Left renal pelvis (tissue), 4 donors: Measurements from ENCODE around the gene TJAP1. TPM values are rescaled to one million over a fixed set of nuclear protein-coding genes. Genes with fewer than 3 reads are reported as not detected.
"Not testable (repeated sequence)": the region's sequence is repeated elsewhere in the genome, so short reads cannot be mapped to it uniquely, and the experiment has no call there.

ENCODE experiments used
- DNase-seq, 4 donors: peaks; one replicate each; pipeline ENCODE4 v3.0.0-alpha.2; 2013; ENCODE audit warnings: low read depth in 4 of 4, low spot score in 3 of 4
- polyA plus RNA-seq, 4 donors: library from polyadenylated mRNA; unstranded; fragments of 120-200 nt; gene quantifications; one replicate each; pipeline ENCODE4 v1.2.1, GENCODE V29; 2013; ENCODE audit not compliant: insufficient read length in 4 of 4

Gene TJAP1
- polyA plus RNA-seq, 4 donors = 26.5 to 46.5 (median 33.3) TPM

DNA sequence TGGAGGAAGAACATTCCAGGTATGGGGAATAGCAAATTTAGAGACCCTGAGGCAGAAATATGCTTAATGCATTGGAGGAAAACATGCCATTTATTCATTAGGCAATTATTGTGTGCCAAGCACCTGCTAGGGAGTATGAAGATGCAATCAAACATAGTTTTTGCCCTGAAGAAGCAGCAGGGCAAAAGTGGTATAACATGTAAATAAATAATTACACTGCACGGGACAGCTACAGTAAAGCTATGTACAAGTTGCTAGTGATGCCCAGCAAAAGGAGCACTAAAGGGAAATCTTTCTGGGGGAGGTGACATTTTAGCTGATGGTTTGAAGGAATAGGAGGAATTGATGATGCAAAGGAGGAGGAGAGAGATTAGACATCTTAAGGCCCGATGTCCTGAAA, 624 bp upstream of the TJAP1 start:
- no peak for DNase-seq

DNA sequence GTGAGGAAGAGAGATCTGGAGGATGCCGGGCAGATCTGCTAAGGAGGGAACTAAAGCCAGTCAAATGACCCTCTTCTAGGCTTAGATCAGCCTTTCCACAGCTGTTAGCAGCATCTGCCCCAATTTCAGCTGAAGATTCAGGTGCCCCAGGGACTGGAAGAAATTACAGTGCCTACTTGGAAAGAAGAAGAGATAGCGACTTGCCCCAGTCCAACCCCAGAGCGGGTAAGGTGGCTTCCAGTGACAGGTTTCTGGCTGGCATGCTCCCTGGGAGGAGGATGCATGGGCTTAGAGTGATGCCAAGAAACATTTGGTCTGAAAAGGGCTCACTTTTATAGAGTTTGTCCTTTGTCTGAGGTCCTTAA, 620 bp downstream of the TJAP1 start:
- DNase-seq = no peak

GRCh38 chr6:43481075-43481474, 3.7 kb downstream of the TJAP1 start:
- DNase-seq = no peak

DNA sequence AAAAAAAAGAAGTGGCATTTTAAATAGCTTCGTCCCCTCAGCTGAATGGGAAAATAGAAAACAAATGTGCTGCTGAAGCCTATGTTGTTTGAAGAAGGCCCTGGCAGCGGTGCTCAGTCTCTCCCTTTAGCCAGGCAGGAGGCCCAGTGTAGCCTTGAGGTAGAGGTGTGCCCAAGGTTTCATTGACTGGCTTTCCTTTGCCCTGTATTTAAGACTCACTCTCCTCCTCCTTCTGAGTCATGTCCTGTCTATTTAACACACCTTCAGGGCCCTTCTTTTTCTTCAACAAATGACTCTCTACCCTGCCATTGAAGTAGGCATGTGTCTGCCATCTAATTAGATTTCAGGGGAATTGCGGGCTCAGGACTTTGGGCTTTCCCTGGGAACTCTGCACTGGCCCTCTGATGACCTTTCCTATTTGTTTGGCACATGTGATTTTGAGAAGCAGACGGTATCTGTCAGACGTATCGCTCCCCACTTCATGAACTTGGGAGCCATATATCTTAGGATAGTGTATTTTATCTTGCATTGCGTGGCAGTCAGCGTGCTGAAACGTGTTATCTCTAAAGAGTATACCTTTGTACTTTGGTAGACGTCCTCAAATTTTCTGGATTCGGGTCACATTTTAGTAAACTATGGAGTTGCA, 4.3 kb downstream of the TJAP1 start:
- no peak for DNase-seq

DNA sequence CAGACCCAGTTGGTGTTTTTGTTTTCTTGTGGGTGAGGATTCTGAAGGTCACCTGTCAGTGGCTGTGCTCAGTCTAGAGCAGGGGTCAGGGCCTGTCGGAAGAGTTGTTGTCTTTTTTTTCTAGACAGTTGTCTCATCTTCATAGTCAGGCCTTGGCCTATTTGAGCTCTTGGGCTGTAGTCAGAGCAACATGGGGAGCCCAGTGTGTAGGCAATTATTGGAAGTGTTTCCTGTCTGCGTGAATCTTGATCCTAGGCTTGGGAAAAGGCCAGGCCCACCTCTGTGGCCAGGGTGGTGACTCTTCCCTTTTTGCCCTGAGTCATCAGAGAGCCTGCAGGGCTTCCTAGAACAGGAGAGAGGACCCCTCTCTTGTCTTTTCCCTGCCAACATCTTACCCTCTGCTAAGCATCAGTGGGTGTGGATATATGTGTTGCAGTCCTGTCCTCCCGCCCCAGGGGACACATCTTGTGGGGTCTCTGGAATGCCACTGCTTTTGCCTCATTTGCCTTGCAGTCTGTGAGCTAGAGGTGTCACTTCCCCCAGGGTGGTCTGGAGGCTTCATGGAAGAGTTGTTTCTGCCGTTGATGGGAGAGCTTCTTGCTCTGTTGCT, 11.4 kb downstream of the TJAP1 start:
- no peak for DNase-seq

GRCh38 chr6:43489277-43490072, 12.1 kb downstream of the TJAP1 start:
- DNase-seq = no peak

- no peak for DNase-seq
These were observed 13.2 kb downstream of the TJAP1 start for GRCh38 chr6:43490523-43490939.

- no peak for DNase-seq
These were observed 14.6 kb downstream of the TJAP1 start for GRCh38 chr6:43491750-43492661.

DNA sequence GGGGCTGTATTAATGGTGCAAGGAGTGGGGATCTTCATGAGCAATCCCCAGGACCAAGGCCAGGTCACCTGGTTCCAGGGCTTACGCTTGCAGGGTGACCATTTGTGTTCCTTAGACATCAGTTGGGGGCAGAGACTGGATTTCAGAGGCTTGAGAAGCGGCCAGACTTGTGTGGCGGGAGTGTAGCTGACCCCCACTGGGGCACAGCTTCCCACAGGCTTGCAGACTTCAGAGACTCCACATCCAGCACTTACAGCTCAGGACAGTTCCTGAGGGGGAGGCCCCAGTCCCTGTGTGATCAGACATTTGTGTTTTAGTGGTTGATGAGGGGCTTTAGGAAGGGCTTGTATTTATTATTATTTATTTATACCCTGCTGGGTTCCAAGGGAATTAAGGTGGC, 15.3 kb downstream of the TJAP1 start:
- DNase-seq = no peak

- DNase-seq = no peak
These were observed 15.9 kb downstream of the TJAP1 start for GRCh38 chr6:43493230-43493629.

DNA sequence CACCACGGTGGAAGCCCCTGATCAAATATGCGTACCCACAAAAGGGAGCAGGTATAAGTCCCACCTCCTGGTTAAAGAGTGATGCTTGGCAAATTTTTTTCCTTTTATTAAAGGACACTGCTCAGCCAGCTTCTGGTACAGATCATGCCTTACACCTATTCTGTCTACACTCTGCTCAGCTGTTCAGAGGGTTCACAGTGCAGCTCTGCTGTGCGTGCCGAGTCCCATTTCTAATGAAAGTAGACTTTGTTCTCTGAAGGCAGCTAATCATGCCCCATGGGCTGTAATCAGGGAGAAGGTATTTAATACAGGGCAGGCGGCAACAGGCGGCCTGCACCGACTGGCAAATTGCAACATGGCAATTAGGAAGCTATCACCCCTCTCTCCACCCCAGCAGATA, 16.5 kb downstream of the TJAP1 start:
- DNase-seq = no peak

- no peak for DNase-seq
These were observed 17.0 kb downstream of the TJAP1 start for GRCh38 chr6:43494321-43494720.

DNA sequence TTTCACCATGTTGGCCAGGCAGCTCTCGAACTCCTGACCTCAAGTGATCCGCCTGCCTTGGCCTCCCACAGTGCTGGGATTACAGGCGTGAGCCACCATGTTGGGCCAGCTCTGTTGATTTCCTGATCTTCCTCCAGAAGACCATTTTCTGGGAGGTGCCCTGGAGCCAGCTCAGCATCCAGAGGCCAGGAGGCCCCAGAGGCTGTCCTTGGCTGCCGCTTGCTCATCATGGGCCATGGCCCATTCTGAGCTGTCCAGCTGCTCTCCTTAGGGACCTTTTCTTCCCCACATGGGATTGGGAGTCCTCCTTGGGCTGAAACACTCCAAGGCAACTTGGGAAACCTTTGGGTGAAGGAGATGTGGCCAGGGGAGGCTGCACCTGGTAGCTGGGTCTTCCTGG, 17.4 kb downstream of the TJAP1 start:
- DNase-seq = no peak

GRCh38 chr6:43495409-43495941, 18.1 kb downstream of the TJAP1 start:
- DNase-seq = no peak

DNA sequence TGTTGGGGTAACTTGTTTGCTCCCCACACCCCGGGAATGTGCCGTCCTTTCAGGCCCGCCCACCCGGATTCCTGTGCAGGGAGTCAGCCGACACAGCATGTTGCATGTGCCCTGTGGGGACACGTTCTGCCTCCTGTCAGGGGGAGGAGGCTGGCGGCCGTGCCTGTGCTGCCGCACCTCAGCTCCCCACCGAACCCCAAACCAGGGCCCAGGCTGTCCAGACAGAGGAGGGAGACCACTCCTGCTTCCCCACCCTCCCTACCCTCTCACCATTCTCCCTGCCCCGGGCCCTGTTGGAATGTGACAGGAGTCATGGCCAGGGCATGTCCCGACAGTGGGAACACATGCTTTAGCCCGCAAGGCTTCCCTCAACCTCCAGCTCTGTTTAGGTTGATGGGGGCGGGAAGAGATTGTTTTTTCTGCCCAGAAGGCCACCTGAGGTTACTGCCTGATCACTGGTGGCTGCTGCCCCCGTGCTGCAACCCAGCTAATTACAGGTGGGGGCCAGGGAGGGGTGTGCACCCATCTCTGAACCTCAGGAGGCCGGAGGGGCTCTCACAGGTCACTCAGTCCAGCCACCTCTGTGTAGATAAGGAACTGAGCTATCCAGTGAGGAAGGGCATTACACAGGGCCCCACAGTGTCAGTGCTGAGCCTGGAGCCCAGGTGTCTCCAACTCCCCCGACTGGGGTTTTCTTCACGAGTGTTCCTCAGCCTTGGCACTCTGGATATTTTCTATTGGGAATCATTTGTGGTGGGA, 19.2 kb downstream of the TJAP1 start:
- no peak for DNase-seq

GRCh38 chr6:43497129-43497396, 19.7 kb downstream of the TJAP1 start:
- no peak for DNase-seq

DNA sequence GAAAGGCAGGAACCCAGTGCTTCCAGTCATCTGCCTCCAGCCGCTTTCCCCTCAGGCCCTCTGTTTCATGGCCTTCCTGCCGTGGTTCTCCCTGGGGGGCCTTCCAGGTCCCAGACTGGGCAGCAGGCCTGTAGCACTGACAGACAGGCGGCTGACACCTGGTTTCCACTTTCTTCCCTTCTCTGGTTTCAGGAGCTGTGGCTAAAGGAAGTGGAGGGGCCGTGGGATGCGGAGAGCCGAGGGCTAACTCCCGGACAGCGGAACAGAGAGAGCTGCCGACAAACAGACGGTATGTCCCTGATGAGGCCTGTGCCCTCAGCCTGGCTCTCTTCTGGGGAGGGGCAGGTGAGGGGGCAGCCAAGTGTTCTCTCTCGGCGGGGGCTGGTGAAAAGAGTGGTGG, 20.3 kb downstream of the TJAP1 start:
- DNase-seq = no peak

GRCh38 chr6:43498291-43498690, 20.9 kb downstream of the TJAP1 start:
- DNase-seq = not testable (repeated sequence)

DNA sequence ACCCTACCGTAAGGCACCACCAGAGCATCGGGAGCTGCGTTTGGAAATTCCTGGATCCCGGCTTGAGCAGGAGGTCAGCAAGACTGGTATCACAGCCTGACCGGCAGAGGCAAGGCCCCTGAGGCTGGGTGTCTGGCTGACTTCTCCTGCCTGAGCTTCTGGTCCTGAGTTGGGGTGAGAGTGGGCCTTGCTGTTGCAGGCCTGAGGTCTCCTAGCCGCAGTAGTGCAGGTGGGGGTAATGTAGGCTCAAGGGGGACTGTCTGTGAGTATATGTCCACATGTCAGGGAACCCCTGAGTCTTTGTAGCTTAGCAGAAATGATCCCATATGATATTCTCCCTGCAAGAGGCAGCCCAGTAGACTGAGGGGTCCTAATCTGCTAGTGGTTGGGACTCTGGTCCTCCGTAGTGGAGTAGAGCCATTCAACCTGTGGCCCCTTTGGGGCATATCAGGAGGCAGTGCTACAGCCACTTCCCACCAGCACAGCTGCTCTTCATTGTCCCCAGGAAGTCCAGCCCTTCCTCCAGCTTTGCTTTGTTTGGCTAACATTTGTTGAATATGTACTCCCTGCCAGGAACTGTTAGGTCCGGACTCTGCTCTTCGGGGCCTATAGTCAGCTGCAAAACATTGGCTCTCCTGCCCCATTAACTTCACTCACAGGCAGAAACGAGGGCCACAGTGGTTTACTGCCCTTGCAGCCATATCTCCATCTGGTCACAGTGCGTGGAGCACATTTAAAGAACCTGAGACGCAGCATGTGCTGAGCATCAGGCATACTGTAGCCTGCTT, 21.9 kb downstream of the TJAP1 start:
- no peak for DNase-seq
